GM21526 (cell line): ENCODE results near the gene EFHC1.

Experiments
- ATAC-seq: cut with Tn5 transposase; IDR thresholded peaks from one replicate; pipeline ENCODE4 v1.9.1; 2021; ENCODE audit warnings: moderate library complexity; ENCODE audit not compliant: unreplicated experiment, low FRiP score

Gene EFHC1

DNA sequence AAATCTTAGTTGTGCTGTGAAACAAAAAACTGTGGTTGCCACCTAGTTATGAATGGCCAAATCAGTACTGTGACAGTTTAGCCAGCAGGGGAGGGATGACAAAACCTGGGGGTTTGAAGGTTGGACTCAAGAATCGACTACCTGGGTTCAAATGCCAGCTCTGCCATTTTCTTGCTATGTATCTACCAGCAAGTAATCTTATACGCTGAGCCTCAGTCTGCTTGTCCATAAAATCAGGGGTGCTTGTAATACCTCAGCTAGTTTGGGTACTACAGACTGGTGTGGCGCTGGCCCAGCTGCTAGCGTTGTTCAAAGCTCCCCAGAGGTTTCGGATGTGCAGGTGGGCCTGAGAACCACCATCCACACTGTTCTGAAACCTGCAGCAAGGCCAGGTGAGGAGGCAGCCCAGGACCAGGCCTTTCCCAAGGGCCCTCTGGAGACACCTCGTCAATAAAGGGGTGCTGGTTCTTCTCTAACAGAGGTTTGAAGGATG, 116.3 kb downstream of the EFHC1 start:
- peak; percentile 51 for ATAC-seq

DNA sequence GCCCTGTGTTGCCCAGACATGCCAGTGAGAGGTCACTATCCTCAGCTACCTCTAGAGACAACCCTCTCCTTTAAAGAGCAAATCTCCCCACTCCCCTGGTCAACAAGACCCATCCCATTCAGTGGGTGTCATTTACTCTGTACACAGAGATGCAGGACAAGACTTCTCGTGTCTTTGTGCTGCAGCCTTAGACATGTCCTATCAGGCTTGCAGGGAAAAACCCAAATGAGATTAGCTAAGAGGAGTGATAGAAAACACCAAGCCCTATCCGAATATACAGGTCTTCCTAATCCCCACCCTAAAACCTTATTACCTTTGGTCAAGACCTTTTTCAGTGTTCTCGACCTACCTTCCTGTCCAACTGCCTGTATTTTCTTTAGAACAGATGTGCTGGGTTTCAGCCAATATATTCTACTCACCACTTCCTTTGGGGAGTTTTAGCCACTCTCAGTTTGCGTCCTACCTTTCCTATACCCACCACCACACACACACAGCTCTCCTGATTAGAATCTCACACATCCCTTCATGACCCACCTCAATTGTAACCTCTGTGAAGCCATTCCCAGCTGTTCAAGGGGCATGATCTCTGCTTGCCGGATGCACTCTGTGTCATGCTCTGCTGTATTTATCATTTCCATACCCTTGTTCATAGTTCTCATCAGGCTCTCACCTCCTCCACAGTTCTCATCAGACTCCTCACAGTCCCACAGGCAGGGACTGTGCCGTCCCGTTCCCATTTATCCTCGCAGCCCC, 117.0 kb downstream of the EFHC1 start:
- peak; percentile 55 for ATAC-seq

DNA sequence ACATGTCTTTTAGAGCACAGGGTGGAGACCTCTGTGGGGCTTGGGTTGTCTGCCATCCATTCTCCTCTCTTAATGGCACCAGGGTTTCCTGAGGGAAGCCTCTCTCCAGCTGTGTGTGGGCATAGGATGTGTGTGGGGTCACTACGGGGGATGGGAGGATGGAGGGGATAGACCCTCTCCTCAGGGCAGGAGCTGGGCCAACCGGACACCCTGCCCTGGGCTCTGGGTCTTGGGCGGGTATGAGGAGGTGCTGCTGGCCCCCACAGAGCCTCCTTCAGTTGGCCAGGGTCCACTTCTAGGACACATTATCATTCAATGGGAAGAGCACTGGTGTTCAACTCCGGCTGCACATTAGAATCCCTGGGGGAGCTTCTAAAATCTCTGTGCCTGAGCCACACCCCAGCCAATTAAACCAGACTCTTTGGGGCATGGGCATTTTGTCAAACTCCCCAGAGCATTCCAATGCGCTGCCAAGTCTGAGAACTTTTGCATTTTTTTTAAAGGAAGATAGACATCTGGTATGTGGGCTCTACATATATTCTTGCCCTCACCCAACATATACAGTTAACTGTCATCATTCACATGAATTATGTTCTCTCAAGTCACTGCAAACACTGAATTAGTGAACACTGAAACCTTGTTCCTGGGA, 118.2 kb downstream of the EFHC1 start:
- no peak for ATAC-seq

DNA sequence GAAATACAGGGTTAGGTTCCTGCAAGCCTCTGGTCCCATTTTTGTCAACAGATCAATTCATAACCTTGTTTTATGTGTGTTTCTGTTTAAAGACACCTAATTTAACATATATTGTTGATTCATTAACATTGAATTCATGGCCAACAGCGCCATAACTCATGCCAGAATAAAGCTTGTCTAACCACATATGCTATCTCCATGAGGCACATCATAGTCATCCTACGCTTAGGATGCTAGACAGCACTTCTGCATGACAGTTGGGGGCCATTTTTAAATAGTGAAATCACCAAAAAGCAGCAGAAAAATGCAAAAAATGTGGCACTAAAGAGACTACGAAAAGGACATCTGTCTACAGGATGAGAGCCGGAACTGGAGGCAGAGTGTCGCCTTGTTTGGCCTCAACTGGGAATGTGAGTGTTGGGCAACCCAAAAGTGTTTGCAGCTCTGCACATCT, 118.8 kb downstream of the EFHC1 start:
- no peak for ATAC-seq

DNA sequence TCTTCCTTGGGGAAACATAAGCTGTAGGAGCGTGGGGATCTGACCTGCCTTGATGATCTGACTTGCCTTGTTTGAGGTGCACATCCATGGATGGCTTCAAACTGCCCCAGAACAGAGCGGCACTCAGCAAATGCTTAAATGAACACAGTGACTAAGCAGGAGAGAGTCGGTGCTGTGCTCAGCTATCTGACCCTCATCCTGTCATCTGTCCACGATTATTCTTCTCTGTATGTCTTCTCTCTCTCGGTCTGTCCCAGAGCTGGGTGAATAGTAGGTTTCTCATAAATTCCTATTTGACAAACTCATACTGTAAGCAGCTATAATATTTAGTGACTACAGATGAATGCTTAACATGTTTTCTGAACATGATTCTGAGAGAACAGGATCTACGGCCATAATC, 119.5 kb downstream of the EFHC1 start:
- no peak for ATAC-seq

DNA sequence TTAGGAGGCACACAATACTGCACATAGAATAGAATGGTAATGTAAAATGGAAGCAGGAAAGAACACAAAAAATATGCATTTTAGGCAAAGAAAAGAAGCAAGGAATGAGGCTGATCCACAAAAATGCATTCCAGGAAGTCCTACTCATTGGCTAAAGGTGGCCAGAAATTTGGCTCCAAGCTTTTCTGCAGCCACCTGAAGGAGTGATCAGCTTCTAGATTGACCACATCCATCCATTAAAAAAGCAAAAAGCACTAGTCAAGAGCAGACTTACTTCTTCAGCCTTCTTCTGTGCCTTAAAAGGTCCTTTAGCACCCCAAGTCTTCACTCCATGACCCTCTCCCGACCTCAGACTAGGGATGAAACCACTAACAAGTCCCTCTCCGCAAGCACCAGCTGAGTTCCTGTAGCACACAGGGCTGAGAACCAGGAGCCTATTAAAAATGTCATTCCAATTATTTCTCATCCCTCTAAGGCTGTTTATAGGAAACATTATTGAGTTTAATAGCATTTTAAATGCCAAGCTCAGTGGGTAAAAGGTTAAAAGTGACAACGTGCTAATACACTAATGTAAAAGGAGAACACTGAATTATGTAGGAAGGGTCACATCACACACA, 120.3 kb downstream of the EFHC1 start:
- ATAC-seq = no peak

DNA sequence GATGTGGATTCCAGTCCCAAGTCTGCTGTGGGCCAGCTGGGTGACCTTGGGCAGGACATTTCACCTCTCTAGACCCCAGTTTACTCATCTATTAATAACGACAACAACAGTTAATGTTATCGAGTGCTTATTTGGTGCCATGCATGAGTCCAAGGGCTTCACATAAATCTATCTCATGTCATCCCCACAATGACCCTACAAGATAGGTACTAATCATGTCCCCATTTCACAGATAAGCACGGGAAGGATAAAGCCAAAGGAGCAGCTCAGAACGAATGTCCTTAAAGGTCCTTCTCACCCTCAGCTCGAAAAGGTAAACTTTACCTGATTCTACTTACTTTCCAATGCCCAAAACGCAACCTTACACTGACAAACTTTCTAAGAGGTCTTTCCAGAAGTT, 121.0 kb downstream of the EFHC1 start:
- no peak for ATAC-seq

DNA sequence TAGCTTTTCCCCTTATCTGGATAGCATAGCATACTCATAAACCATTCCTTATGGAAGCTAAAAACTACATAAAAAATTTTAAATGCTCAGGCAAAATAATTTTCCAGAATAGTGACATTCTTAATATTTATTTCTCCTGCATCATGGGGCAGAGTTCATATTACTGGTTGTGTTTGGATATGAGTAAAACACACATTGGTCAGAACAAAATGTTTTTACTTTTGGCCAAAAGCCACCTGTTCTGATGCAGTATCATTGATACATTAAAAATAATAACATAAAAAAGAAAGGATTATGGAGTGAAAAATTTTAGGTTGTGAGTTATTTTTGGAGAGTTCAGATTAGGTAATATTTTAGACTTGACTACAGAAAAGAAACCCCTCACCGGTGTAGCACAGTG, 123.1 kb downstream of the EFHC1 start:
- no peak for ATAC-seq

DNA sequence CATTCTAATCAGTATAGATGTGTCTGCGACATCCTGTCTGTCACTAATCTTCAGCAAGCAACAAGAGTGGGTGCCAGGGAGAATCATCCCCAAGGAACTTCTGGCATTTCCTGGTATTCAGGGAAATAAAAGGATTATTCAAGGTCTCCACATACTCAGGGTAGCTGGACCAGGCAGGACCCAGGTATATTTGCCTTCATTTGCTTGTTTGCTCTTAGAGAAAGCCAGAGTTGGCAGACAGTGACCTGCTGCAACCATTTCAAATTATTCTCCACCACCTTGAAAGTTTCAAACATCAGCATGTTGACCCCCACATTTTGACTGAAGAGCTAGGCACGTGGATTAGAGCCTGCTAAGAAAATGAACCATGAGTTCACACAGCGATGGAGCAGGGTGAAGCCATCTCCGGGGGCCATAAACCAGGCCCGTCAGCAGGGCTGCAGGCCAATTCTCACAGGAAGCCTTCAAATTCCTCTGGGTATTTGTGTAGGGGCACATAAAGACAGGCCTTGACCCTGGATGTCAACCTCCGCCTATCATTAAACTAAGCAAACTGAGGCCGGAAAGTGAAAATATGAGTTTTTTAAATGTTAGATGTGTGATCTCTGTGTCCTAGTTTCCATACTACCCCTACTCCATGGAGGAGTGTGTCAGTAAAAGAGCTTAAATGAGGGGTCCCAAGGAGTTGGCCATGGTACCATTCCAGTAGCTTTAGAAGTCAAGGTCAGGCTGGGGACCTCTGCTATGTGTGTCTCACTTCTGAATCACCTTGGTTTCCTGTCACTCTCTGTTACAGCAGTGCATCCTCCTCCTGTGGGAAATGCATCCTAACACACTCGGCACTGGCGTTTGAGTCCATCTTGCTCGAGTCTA, 123.8 kb downstream of the EFHC1 start:
- ATAC-seq = no peak

DNA sequence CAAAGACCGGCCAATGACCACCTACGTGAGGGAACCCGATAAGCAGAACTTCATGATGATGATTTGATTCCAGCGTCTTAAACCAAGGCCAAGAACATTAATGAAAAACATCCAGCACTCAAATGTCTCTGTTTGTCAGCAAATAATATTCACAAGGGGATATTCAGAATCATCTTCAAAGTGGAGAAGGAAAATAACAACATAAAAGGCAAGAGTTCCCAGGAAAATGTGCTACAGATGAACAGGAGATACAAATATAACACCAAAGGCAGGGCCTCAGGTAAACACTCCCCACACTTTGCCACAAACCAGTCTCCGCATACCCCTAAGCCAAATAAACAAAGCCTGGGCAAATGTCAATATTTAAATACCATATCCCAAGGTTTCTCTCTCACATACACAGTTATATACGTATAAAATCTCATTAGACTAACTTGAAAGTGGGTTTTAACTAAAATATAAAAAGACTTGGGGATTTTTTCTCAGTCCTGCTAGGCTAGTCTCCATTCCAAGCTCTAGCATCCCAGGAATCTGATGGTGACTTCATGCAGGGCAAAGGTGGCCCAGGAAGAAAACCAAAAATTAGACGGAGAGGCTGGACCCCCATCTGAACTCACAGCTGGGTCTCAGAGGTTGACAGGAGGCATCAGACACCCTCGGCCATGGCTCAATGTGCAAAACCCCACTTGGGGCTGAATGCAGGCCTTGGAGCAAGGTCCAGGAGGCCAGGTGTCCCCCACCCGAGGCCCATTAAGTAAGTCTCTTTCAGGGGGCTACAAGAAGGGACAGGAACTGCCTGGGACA, 124.7 kb downstream of the EFHC1 start:
- no peak for ATAC-seq

DNA sequence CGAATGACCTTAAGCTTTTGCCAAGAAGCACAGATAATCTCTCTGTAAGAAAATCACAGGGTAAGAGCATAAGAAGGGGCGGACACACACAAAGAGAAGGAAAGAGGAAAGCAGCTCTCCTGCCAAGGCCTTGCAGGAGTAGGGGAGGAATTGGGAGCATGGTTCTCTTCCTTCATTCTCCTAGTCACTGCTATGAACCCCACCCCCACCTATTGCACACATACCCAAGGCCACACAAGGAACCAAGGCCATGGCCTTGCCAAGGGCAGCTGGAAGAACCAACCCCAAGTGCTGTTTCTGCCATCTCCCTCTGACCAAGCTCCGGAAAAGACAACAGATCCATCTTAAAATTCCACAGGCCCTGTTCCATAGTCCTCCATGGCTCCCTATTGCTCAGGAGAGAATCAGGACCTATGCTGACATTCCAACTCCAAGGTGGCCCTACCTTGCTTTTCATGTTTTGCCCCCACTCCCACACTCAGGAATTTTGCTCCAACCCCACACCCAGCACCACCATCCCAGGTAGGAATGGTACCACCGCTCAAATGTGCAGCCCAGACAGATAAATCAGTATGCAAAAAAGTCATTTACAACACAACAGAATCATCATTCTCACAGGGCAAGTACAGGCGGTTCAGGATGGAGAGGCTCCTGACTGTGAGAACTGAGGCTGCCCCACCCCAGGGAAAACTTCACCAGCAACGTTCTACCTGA, 125.4 kb downstream of the EFHC1 start:
- no peak for ATAC-seq

DNA sequence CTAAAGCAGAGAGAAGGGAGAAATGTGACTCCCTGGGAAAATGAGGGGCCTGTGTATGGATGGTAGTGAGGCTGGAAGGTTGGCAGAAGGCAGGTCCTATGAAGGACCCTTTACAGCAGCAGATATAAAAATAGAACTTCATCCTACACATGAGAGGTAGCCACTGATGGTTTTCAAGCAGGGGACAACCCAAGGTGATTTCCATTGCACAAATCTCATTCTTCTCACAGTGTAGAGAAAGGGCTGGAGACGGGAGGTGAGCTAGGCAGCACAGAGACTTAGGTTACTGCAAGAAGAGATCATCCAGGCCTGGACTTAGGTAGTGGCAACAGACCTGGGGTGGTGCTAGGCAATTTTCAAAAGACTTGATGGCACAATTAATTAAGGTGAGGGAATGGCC, 126.0 kb downstream of the EFHC1 start:
- ATAC-seq = no peak

DNA sequence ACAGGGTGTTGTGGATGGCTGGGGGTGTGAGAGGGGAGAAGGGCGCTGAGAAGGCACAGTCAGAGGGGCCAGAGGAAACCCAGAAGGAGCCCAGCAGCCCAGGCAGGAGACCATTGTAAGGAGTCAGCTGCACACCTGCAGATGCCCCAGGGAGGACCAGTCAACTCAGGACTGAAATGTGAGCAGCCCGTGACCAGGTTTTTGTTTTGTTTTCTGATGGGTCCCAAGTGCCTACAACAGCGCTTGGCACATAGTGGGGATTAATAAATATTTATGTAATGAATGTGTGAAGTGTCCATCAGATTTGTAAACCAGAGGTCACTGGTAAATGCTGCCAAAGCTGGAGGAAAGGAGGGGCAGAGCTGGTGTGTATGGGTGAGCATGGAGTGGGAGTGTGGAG, 126.5 kb downstream of the EFHC1 start:
- peak; percentile 77 for ATAC-seq

DNA sequence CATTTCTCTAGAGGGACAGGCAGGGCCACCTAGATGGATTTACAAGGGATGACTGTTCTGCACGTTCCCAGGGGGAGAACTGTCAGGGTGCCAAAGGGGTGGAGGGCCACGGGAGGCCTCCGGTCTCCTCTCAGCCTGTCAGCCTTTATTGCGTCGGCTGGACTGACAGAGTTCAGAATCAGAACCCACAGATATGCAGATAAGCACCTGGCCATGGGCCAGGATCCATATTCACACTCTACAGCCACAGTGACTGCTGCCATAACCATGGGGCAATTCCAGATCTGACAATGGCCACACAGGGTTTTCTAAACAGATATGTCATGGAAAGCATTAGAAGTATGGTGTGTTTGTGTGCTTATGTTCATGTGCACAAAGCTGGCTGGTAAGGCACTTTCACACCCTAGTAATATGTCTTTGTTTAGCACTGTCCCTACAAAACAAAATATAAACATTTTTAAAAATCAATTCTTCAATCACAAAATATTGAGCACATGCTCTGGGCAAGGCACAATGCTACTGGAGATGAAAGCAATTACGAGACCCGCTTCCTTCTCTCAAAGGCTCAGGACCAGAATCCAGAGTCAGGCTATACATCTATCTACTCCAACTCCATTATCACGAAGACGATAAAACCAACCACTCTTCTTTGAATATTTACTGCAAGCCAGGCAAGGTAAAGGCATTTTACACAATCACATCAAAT, 127.7 kb downstream of the EFHC1 start:
- no peak for ATAC-seq

DNA sequence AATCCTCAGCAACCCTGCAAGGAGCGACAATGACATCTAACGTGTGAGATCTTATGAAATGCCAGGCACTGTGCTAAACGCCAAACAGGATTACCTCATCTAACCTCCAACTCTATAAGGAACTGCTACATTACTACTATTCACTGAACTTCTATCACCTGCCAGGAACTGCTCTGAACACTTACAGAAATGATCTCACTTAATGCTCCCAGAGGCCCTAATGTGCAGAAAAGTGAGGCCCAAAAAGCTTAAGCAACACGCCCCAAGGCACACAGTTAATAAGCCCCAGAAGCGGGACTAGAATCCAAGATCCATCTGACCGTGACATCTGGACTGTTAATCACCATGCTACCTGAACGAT, 128.2 kb downstream of the EFHC1 start:
- no peak for ATAC-seq

DNA sequence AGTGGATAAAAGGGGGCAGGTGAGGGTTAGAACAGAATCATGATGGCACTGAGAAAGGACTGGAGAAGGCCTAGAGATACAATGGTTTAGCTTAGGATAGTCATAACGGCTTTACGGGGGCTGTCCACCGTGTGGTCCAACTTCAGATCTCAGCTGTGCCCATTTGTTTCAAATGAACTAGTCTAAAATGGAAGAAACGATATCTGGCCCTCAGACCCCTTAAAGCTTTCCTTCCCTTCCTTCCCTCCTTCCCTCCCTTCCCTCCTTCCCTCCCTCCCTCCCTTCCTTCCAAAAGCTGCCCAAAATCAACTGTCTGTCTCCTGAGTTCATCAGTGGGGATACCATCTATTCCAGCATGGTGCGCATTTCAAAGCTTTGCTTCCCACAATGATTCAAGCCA, 128.9 kb downstream of the EFHC1 start:
- no peak for ATAC-seq

DNA sequence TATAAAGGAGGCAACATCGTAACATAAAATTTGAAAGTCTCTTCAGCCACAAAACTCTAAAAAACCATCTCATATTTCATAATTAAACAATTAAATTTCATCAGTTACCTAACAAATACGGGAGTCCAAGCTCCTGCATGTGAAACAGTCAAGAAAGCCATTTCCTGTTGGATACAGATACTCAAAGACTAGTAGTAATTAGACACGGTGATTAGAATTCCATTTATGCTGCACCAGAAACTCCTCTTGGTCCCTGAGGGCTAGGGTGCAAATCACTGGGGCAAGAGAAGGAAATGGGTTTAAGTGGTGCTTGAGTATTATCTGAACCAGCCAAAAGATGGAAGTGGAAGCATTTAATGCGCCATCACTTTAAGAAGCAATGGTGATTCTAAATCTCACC, 129.3 kb downstream of the EFHC1 start:
- ATAC-seq = no peak

DNA sequence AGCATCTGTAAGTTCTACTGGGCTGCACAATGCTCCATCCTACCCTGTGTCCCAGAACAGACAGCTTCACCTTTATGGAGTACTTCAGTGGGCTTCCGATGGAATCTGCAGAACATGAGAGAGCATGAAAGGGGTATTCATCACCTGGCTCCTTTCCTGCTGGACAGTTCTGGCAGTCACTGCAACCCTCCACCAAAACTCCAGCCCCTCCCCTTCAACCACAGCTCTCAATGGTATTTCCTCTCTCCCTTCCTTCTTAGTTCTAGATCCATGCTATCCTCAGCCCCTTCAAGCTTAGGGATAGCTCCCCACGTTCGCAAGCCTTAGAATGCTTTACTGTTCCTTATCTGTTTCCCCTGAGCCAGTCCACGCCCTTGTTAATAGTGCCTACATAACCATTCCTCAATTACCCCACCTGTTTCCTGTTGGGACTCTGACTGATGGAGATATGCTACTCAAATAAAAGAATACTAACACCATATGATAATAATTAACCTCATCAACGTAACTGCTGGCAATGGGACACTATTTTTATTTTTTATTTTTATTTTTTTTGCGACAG, 130.0 kb downstream of the EFHC1 start:
- ATAC-seq = no peak
